GM10248 (cell line): Measurements from ENCODE around the gene SSH3.

ENCODE experiments used
- CTCF ChIA-PET: fragments of 300-600 bp; sonication (Branson Sonifier 250); formaldehyde crosslinking; extraction: SDS; loops from one replicate; lab custom pipeline; 2021; ENCODE audit warnings: antibody characterized with exemption; lab: Yijun Ruan, JAX
- POLR2A ChIA-PET: fragments of 350-650 bp; sonication (Branson Sonifier 250); formaldehyde crosslinking; extraction: SDS; loops from one replicate; lab custom pipeline; 2020; ENCODE audit warnings: antibody characterized with exemption; lab: Yijun Ruan, JAX
- DNase-seq: peaks from one replicate; pipeline ENCODE4 v3.0.0; 2012; ENCODE audit errors: extremely low spot score
- TF ChIP-seq, protein P1 (sequence below): IDR thresholded peaks from 2 replicates; pipeline ENCODE4 v1.5.1; 2012; ENCODE audit warnings: mild to moderate bottlenecking, low read depth; ENCODE audit errors: extremely low read depth, missing control alignments, control extremely low read depth

SSH3 gene

GRCh38 chr11:67268081-67268961 lies 35.0 kb upstream of the SSH3 start:
- peak; percentile 88 for DNase-seq
- CTCF ChIA-PET, result interaction anchor here (0.8 to 6.3 kb wide), 10 partner anchors 9 to 187 kb away, joined by 3 to 56 read pairs (median 8); partner anchors contain the start of gene ANKRD13D
- TF ChIP-seq, protein P1, sequence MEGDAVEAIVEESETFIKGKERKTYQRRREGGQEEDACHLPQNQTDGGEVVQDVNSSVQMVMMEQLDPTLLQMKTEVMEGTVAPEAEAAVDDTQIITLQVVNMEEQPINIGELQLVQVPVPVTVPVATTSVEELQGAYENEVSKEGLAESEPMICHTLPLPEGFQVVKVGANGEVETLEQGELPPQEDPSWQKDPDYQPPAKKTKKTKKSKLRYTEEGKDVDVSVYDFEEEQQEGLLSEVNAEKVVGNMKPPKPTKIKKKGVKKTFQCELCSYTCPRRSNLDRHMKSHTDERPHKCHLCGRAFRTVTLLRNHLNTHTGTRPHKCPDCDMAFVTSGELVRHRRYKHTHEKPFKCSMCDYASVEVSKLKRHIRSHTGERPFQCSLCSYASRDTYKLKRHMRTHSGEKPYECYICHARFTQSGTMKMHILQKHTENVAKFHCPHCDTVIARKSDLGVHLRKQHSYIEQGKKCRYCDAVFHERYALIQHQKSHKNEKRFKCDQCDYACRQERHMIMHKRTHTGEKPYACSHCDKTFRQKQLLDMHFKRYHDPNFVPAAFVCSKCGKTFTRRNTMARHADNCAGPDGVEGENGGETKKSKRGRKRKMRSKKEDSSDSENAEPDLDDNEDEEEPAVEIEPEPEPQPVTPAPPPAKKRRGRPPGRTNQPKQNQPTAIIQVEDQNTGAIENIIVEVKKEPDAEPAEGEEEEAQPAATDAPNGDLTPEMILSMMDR, result no peak
- POLR2A ChIA-PET, result interaction anchor here (0.8 to 1.1 kb wide), 3 partner anchors 9 to 214 kb away, joined by 3 to 4 read pairs (median 3); no protein-coding TSS in a partner anchor

- CTCF ChIA-PET, result interaction anchor here (1.0 to 6.3 kb wide), 3 partner anchors 48 to 113 kb away, joined by 4 to 56 read pairs (median 10); no protein-coding TSS in a partner anchor
- POLR2A ChIA-PET, result interaction anchor here (0.7 kb wide), 1 partner anchor 180 kb away, joined by 4 read pairs; no protein-coding TSS in a partner anchor
- TF ChIP-seq, protein P1, result no peak
- DNase-seq, result no peak
Measured at GRCh38 chr11:67268962-67269268, 34.4 kb upstream of the SSH3 start.

- CTCF ChIA-PET, result interaction anchor here (0.6 to 6.3 kb wide), 7 partner anchors 8 to 113 kb away, joined by 3 to 56 read pairs (median 4); no protein-coding TSS in a partner anchor
- POLR2A ChIA-PET, result interaction anchor here (0.7 kb wide), 1 partner anchor 181 kb away, joined by 4 read pairs; no protein-coding TSS in a partner anchor
- TF ChIP-seq, protein P1, result no peak
- DNase-seq, result no peak
Measured at GRCh38 chr11:67269401-67270255, 33.7 kb upstream of the SSH3 start.

DNA sequence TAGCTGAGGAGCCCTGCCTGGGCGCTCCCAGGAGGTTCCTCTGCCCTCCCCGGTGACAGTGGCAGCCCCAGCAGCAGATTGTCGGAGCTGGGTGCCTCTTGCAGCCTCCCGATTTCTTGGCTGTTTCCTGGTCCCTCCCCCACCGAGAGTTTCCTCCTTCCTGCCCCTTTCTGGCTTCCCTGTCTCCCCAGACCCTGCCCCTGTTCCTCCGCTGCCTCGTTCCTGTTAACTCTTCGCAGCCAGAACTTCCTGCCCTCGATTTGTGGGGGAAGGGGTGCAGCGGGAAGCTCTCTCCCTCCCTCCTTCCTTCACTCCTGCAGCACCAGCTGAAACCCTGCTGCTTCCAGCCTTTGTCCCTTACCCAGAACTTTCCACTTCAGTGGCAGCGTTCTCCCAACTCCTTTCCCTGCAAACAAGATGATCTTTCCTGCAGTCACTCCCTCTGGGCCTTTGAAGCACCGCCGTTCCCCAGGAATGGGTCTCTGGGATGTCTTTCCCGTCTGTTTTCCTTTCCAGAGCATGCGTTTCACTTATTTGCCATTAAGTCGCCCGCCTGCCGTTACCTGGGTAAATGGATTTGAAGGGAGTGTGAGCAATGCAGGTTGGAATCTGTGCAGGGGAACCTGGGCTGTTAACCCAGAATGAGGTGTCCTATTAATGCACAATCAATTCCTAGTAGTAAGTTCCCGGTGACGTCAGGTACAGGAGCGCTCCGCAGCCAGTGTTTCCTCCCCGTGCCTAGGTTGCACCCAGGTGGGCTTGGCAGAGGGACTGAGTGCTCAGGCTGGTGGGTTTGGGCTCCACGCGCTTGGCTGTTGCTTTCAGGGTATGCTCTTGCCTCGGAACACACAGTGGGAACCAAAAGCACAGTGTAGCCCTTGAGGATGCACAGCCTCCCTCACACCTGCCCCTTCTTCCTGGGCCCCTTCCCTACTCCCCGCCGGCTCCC lies 32.8 kb upstream of the SSH3 start:
- DNase-seq, result no peak
- ChIA-PET CTCF (interaction anchor here (1.0 to 6.3 kb wide), 10 partner anchors 8 to 112 kb away, joined by 3 to 56 read pairs (median 8); partner anchors contain the start of genes ANKRD13D and POLD4), POLR2A (interaction anchor here (1.0 kb wide), 1 partner anchor 83 kb away, joined by 4 read pairs; the partner anchor contains the start of gene POLD4)
- TF ChIP-seq, protein P1, result no peak

DNA sequence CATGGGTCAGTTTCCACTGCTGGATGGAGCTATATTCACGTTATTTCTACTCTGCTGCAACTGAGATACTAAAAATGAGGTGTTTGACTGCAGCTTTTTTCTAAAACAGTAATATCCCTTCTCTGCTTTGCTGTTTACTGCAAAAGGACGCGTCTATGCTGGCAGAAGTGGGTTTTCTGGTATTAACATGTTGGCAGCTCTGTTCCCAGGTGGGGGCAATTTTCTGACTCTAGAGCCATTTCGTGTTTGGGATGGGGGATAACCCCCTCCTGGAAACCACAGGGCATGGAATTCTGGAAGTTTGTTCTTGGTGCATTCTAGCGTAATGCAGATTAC lies 32.2 kb upstream of the SSH3 start:
- POLR2A ChIA-PET, result interaction anchor here (1.0 to 1.1 kb wide), 2 partner anchors 82 to 176 kb away, joined by 3 to 4 read pairs; partner anchors contain the start of gene POLD4
- DNase-seq, result no peak
- CTCF ChIA-PET, result interaction anchor here (1.0 to 6.3 kb wide), 10 partner anchors 9 to 111 kb away, joined by 3 to 56 read pairs (median 8); partner anchors contain the start of genes ANKRD13D, CLCF1 and POLD4
- TF ChIP-seq, protein P1, result no peak
